IMR-90 (cell line): Measurements from ENCODE around the gene FIS1. TPM values are rescaled to one million over a fixed set of nuclear protein-coding genes. Genes with fewer than 3 reads are reported as not detected.

Experiments used
- ATAC-seq: fragments of 200-7000 bp; cut with Tn5 transposase; 2 replicates; pipeline ENCODE4 v1.9.1; 2020; ENCODE audit warnings: low read depth, mild to moderate bottlenecking, moderate library complexity
- BruUV-seq: library from RNA; stranded (reverse); fragments of 400-500 nt; replicated peaks from 2 replicates; lab custom pipeline; 2021; lab: Mats Ljungman, UMichigan
- CTCF ChIA-PET: fragments of 300-600 bp; formaldehyde crosslinking; extraction: SDS; loops from one replicate; lab custom pipeline; 2021; ENCODE audit warnings: antibody characterized with exemption; lab: Yijun Ruan, JAX
- POLR2A ChIA-PET: fragments of 300-600 bp; sonication (Branson Sonifier 250); formaldehyde crosslinking; loops from one replicate; lab custom pipeline; 2022; ENCODE audit warnings: antibody characterized with exemption; ENCODE audit not compliant: unreplicated experiment; lab: Charles Lee
- DNase-seq: peaks from one replicate; pipeline ENCODE4 v3.0.0; 2013
- H2AFZ ChIP-seq: replicated peaks from 2 replicates; pipeline ENCODE3; 2013; ENCODE audit warnings: low read length, mild to moderate bottlenecking; ENCODE audit not compliant: poor library complexity
- H2AK5ac ChIP-seq: 2 replicates; pipeline ENCODE4 v1.6.1; 2013; ENCODE audit warnings: low read depth, low read length, inconsistent platforms
- H2AK9ac ChIP-seq: replicated peaks from 2 replicates; pipeline ENCODE3; 2013; ENCODE audit warnings: mild to moderate bottlenecking, low read depth, low read length, moderate library complexity; ENCODE audit not compliant: poor library complexity
- H2BK120ac ChIP-seq: 2 replicates; pipeline ENCODE4 v1.6.1; 2013; ENCODE audit warnings: low read depth, low read length, inconsistent platforms
- H2BK15ac ChIP-seq: 3 replicates; pipeline ENCODE4 v1.6.1; 2013; ENCODE audit warnings: low read depth, low read length, inconsistent platforms
- H2BK20ac ChIP-seq: 2 replicates; pipeline ENCODE4 v1.6.1; 2013; ENCODE audit warnings: low read depth, mild to moderate bottlenecking, inconsistent platforms, low read length, moderate library complexity
- H2BK5ac ChIP-seq: 2 replicates; pipeline ENCODE4 v1.6.1; 2013; ENCODE audit warnings: mild to moderate bottlenecking, low read depth, low read length, inconsistent platforms; ENCODE audit not compliant: poor library complexity, severe bottlenecking
- H3K14ac ChIP-seq: replicated peaks from 2 replicates; pipeline ENCODE4 v1.6.1; 2013; ENCODE audit warnings: low read depth, low read length, inconsistent platforms
- H3K18ac ChIP-seq: 2 replicates; pipeline ENCODE4 v1.6.1; 2013; ENCODE audit warnings: low read depth, low read length, control low read depth
- H3K23ac ChIP-seq: 2 replicates; pipeline ENCODE4 v1.6.1; 2013; ENCODE audit warnings: low read depth, low read length, inconsistent platforms
- H3K27ac ChIP-seq: 2 replicates; pipeline ENCODE4 v1.5.1; 2013; ENCODE audit warnings: mild to moderate bottlenecking, control low read depth, low read length; ENCODE audit not compliant: insufficient read depth
- H3K27me3 ChIP-seq: 2 replicates; pipeline ENCODE4 v1.6.1; 2013; ENCODE audit warnings: low read length; ENCODE audit not compliant: control insufficient read depth, insufficient read depth
- H3K36me3 ChIP-seq: 2 replicates; pipeline ENCODE4 v1.6.1; 2013; ENCODE audit warnings: low read length, mixed read lengths; ENCODE audit not compliant: control insufficient read depth, insufficient read depth
- H3K4ac ChIP-seq: 2 replicates; pipeline ENCODE4 v1.6.1; 2013; ENCODE audit warnings: low read depth, low read length, inconsistent platforms
- H3K4me1 ChIP-seq: 2 replicates; pipeline ENCODE4 v1.6.1; 2013; ENCODE audit warnings: low read length, mixed read lengths; ENCODE audit not compliant: control insufficient read depth, insufficient read depth
- H3K4me2 ChIP-seq: 2 replicates; pipeline ENCODE4 v1.6.1; 2013; ENCODE audit warnings: low read depth, mild to moderate bottlenecking, control low read depth, low read length, moderate library complexity
- H3K4me3 ChIP-seq: 2 replicates; pipeline ENCODE4 v1.5.1; 2013; ENCODE audit warnings: low read depth, mild to moderate bottlenecking, control low read depth, low read length, moderate library complexity; ENCODE audit not compliant: insufficient read depth
- H3K56ac ChIP-seq: 2 replicates; pipeline ENCODE4 v1.6.1; 2013; ENCODE audit warnings: low read length, inconsistent platforms; ENCODE audit not compliant: insufficient read depth; ENCODE audit errors: extremely low read depth
- H3K79me1 ChIP-seq, 2 experiments: 2 replicates each; pipeline ENCODE4 v1.6.1; 2013; ENCODE audit warnings: low read length in 2 of 2, inconsistent platforms in 1 of 2, low read depth in 1 of 2
- H3K9ac ChIP-seq: 2 replicates; pipeline ENCODE4 v1.6.1; 2013; ENCODE audit warnings: low read depth, low read length, control low read depth
- H3K9me1 ChIP-seq: 2 replicates; pipeline ENCODE4 v1.6.1; 2013; ENCODE audit warnings: low read length, inconsistent platforms; ENCODE audit not compliant: insufficient read depth
- H3K9me3 ChIP-seq: 2 replicates; pipeline ENCODE4 v1.6.1; 2013; ENCODE audit warnings: low read length; ENCODE audit not compliant: control insufficient read depth, insufficient read depth
- H4K20me1 ChIP-seq: 2 replicates; pipeline ENCODE4 v1.6.1; 2013; ENCODE audit warnings: low read length, inconsistent platforms; ENCODE audit not compliant: insufficient read depth
- H4K5ac ChIP-seq: 2 replicates; pipeline ENCODE4 v1.6.1; 2013; ENCODE audit warnings: mild to moderate bottlenecking, low read depth, low read length, control low read depth
- H4K8ac ChIP-seq, 2 experiments: 2 replicates each; pipeline ENCODE4 v1.6.1; 2013; ENCODE audit warnings: low read depth in 2 of 2, low read length in 2 of 2, control low read depth in 1 of 2, inconsistent platforms in 1 of 2
- H4K91ac ChIP-seq: 2 replicates; pipeline ENCODE4 v1.6.1; 2013; ENCODE audit warnings: low read depth, low read length, inconsistent platforms; ENCODE audit not compliant: insufficient read depth
- BHLHE40 ChIP-seq: fragments of 150-350 bp; IDR thresholded peaks from 2 replicates; pipeline ENCODE4 v1.6.1; 2016; ENCODE audit warnings: mild to moderate bottlenecking, low read depth, low read length
- CEBPB ChIP-seq: IDR thresholded peaks from 2 replicates; pipeline ENCODE4 v1.6.1; 2012; ENCODE audit warnings: low read depth, low read length, improper control_type of control experiment
- CHD1 ChIP-seq: IDR thresholded peaks from 2 replicates; pipeline ENCODE4 v1.6.1; 2012; ENCODE audit warnings: low read depth, low read length, improper control_type of control experiment
- ELK1 ChIP-seq: fragments of 150-350 bp; IDR thresholded peaks from 2 replicates; pipeline ENCODE4 v1.6.1; 2016; ENCODE audit warnings: low read depth, mild to moderate bottlenecking, low read length, moderate library complexity, borderline replicate concordance
- FOS ChIP-seq: fragments of 150-350 bp; IDR thresholded peaks from 2 replicates; pipeline ENCODE4 v1.6.1; 2016; ENCODE audit warnings: low read depth, low read length
- MAFK ChIP-seq: IDR thresholded peaks from 2 replicates; pipeline ENCODE4 v1.6.1; 2012; ENCODE audit warnings: low read depth, low read length, improper control_type of control experiment
- MAZ ChIP-seq: IDR thresholded peaks from 2 replicates; pipeline ENCODE4 v1.6.1; 2012; ENCODE audit warnings: low read depth, mild to moderate bottlenecking, low read length, improper control_type of control experiment, moderate library complexity, borderline replicate concordance
- MXI1 ChIP-seq: IDR thresholded peaks from 2 replicates; pipeline ENCODE4 v1.6.1; 2012; ENCODE audit warnings: low read depth, mild to moderate bottlenecking, low read length, moderate library complexity, borderline replicate concordance
- NFE2L2 ChIP-seq: fragments of 150-350 bp; IDR thresholded peaks from 2 replicates; pipeline ENCODE4 v1.6.1; 2016; ENCODE audit warnings: low read depth, mild to moderate bottlenecking, low read length
- POLR2A ChIP-seq: IDR thresholded peaks from 2 replicates; pipeline ENCODE4 v1.6.1; 2012; ENCODE audit warnings: mild to moderate bottlenecking, low read depth, low read length
- RAD21 ChIP-seq: IDR thresholded peaks from 2 replicates; pipeline ENCODE4 v1.6.1; 2012; ENCODE audit warnings: low read length, improper control_type of control experiment
- RCOR1 ChIP-seq: IDR thresholded peaks from 2 replicates; pipeline ENCODE4 v1.6.1; 2012; ENCODE audit warnings: mild to moderate bottlenecking, low read length, improper control_type of control experiment; ENCODE audit not compliant: insufficient replicate concordance
- RFX5 ChIP-seq: IDR thresholded peaks from 2 replicates; pipeline ENCODE4 v1.8.0; 2012; ENCODE audit warnings: low read depth, mild to moderate bottlenecking, low read length, moderate library complexity
- SMC3 ChIP-seq: fragments of 150-350 bp; IDR thresholded peaks from 2 replicates; pipeline ENCODE4 v1.6.1; 2016; ENCODE audit warnings: low read depth, mild to moderate bottlenecking, antibody characterized with exemption, low read length, moderate library complexity
- WGBS, 2 experiments: methylation state at CpG; one replicate each; pipeline versions ENCODE4 v1.1.5 to v1.1.7; 2013; ENCODE audit warnings: missing lambda C conversion rate in 2 of 2; ENCODE audit not compliant: insufficient read length in 1 of 2; ENCODE audit errors: extremely low coverage in 2 of 2; 5-methylcytosine and 5-hydroxymethylcytosine counted together
- dilution Hi-C: fragments of 300-500 bp; cut with HindIII; formaldehyde crosslinking; loops from one replicate; pipeline ENCODE4 v1.14.3; 2018; ENCODE audit warnings: low sequenced_read_pairs; ENCODE audit not compliant: unreplicated experiment
- in situ Hi-C: fragments of 300-500 bp; cut with MboI; formaldehyde crosslinking; loops from 3 replicates; pipeline ENCODE4 v1.14.3; 2019; ENCODE audit warnings: low sequenced_read_pairs, inconsistent platforms, mixed read lengths
- intact Hi-C: fragments of 100-400 bp; cut with micrococcal nuclease; formaldehyde crosslinking; loops from 2 replicates; pipeline ENCODE4 v1.10.0; 2022
- polyA plus RNA-seq, 3 experiments: library from polyadenylated mRNA; depleted of rRNA; stranded (reverse); fragments of >200 nt; gene quantifications; 2 replicates each; pipeline ENCODE4 v1.2.3, GENCODE V29; 2012; ENCODE audit warnings: low replicate concordance in 1 of 3
- total RNA-seq: library from RNA; depleted of rRNA; stranded (reverse); fragments of >200 nt; gene quantifications from 2 replicates; pipeline ENCODE4 v1.2.3, GENCODE V29; 2012
- TF ChIP-seq, protein P1 (sequence below): conservative IDR thresholded peaks from 2 replicates; pipeline ENCODE4 v1.5.1; 2012; ENCODE audit warnings: mild to moderate bottlenecking, low read depth, low read length, improper control_type of control experiment
- TF ChIP-seq, protein P2 (sequence below): fragments of 150-350 bp; IDR thresholded peaks from 2 replicates; pipeline ENCODE4 v1.6.1; 2017; ENCODE audit warnings: mild to moderate bottlenecking, antibody characterized with exemption, low read length, low read depth

Gene FIS1
- total and polyA plus RNA-seq, 2 of the 4 experiments (the other 2 are of a cell fraction) = 293 to 489 TPM

- WGBS, 2 experiments = 93% methylated on average over 11 of the region's 21 CpGs; no CpG with 5 or more reads in 1 of the 2 experiments
- Histone ChIP-seq H4K8ac (no peak overlapping the region), H3K18ac (no peak overlapping the region), H3K4ac (no peak overlapping the region), H3K79me1 (peaks cover 0 to 24% of the 10 kb centered on the region in 2 experiments; a peak in 2 of 4 replicates), H3K36me3 (peaks cover 35% of the 10 kb centered on the region), H3K9me3 (no peaks in the 10 kb centered on the region), H3K27ac (no peak overlapping the region), H2AFZ (no peak overlapping the region), H3K27me3 (no peaks in the 10 kb centered on the region), H4K91ac (no peak overlapping the region), H3K23ac (no peak overlapping the region), H2AK5ac (no peak overlapping the region), H2BK15ac (no peak overlapping the region), H4K5ac (no peak overlapping the region), H3K4me1 (peaks cover 8% of the 10 kb centered on the region), H3K4me3 (no peak overlapping the region), H2BK20ac (no peak overlapping the region), H2BK120ac (no peak overlapping the region), H3K56ac (no peak overlapping the region), H2AK9ac (no peak overlapping the region), H4K20me1 (peaks cover 12% of the 10 kb centered on the region), H2BK5ac (no peak overlapping the region), H3K9ac (no peak overlapping the region), H3K14ac (no peak overlapping the region), H3K9me1 (no peaks in the 10 kb centered on the region; the same call in 1 of the 2 replicates), H3K4me2 (no peak overlapping the region)
- DNase-seq = no peak
- no peak for ATAC-seq
- dilution Hi-C loops = no loop called here
- CTCF ChIA-PET = no interaction called here
- BruUV-seq = no TSS peak
- TF ChIP-seq, protein P1, sequence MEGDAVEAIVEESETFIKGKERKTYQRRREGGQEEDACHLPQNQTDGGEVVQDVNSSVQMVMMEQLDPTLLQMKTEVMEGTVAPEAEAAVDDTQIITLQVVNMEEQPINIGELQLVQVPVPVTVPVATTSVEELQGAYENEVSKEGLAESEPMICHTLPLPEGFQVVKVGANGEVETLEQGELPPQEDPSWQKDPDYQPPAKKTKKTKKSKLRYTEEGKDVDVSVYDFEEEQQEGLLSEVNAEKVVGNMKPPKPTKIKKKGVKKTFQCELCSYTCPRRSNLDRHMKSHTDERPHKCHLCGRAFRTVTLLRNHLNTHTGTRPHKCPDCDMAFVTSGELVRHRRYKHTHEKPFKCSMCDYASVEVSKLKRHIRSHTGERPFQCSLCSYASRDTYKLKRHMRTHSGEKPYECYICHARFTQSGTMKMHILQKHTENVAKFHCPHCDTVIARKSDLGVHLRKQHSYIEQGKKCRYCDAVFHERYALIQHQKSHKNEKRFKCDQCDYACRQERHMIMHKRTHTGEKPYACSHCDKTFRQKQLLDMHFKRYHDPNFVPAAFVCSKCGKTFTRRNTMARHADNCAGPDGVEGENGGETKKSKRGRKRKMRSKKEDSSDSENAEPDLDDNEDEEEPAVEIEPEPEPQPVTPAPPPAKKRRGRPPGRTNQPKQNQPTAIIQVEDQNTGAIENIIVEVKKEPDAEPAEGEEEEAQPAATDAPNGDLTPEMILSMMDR = no peak
- TF ChIP-seq POLR2A (no peak), MXI1 (no peak), CHD1 (no peak), CEBPB (no peak), BHLHE40 (no peak), ELK1 (no peak), MAFK (no peak), MAZ (no peak), RCOR1 (no peak), SMC3 (no peak), NFE2L2 (no peak), FOS (no peak), RFX5 (no peak), RAD21 (no peak)
- TF ChIP-seq, protein P2, sequence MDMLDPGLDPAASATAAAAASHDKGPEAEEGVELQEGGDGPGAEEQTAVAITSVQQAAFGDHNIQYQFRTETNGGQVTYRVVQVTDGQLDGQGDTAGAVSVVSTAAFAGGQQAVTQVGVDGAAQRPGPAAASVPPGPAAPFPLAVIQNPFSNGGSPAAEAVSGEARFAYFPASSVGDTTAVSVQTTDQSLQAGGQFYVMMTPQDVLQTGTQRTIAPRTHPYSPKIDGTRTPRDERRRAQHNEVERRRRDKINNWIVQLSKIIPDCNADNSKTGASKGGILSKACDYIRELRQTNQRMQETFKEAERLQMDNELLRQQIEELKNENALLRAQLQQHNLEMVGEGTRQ = no peak
- in situ Hi-C loops = no loop called here
- POLR2A ChIA-PET = no interaction called here
- intact Hi-C loops = no loop called here
These were observed 8.5 kb downstream of the FIS1 start for GRCh38 chr7:101236292-101236835.
